HTR-8/SVneo (cell line): ENCODE data around the gene PROSER1.
"Not testable (repeated sequence)": the region's sequence is repeated elsewhere in the genome, so short reads cannot be mapped to it uniquely, and the experiment has no call there.

Experiments
- DNase-seq: peaks from one replicate; pipeline ENCODE4 v3.0.0; 2011; ENCODE audit warnings: low spot score, mixed read lengths; ENCODE audit not compliant: insufficient read length
- FAIRE-seq: peaks from 2 replicates; lab custom pipeline; 2011; peaks lifted over from hg19 to GRCh38; lab: Jason Lieb, UNC

PROSER1 gene

DNA sequence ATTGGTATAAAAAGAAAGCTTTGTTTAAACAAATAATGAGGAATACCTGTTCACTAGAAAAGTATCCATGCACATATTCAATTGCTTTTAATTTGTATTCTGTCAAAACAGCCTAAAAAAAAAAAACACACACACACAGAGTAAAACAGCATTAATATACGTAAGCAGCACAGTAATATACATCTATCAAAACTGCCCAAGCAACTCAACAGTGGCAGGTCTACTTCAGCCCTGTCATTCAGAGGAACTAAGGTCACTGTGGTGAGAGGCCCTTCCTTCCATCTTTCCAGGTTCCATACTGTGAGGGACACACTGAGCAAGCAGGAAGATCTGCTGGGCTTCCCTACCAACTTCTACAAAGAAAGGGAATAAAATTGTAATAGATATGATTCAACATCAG lies 3.8 kb downstream of the PROSER1 start:
- FAIRE-seq (no peak), DNase-seq (no peak)

DNA sequence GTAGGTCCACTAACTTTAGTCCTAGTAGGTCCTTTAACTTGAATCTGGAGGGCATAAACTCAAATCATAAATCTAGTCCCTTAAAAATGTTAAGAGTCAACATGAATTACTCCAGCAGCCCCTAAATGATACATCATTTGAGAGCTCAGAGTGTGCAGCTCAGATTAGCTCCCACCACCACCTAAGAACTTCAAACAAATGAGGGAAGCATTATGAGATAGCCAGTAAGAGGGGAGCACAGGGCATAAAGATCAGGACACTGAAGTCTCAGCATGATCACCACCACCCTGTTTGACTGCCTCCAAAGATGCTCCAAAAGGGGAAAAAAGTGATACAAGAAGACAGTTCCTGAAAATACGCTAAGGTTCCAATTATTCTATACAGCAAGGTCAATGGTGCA lies 5.7 kb downstream of the PROSER1 start:
- no peak for DNase-seq
- FAIRE-seq = no peak

DNA sequence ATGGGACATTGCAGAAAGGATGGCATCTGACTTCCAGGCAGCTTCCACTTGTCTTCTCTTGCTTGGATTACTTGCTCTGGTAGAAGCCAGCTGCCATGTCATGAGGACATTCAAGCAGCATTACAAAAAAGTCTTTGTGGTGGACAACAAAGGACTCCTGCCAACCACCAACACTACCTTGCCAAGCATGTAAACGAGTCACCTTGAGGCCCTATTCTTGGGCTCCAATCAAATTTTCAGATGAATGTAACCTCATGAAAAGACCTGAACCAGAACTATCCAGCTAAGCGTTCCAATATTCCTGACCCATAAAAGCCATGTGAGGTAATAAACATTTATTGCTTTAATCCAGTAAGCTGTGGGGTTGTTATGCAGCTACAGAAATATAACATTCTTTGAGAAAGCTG lies 12.5 kb downstream of the PROSER1 start:
- DNase-seq (no peak), FAIRE-seq (no peak)

DNA sequence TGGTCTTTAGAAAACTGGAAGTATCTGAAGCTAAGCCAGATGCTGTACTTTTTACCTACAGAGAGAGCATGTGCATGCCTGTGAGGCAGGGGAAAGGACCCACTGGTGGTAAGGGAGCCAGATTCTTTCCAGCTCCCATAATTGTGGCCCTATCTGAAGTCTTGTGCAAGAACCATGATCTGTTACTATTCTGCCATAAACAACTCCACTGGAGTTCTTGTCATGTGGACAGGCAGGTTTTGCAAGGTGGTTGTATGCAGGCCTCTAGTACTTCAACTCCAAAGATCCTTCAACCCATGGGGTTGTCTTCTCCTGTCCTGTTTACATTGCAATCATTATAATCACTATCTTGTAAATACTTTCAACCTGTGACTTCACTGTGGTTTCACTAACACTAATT lies 14.1 kb downstream of the PROSER1 start:
- FAIRE-seq = no peak
- DNase-seq = no peak

DNA sequence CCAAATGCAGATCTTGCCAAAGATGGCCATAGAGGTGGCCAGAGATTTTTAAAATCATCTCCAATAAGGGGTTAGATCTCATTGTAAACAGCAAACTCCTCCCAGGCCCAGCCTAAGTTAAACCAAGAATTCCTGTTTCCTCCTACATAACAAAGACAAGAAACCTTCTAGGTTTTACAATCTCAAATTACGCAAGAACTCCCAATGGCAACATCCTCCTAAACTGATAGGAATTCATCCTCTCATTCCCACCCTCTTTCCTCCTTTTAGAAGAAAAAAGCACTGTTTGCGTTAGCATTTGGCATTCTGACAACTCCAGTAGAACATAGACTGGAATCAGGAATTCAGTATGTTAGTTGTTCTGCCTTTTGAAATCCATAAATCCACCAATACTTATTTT lies 14.6 kb downstream of the PROSER1 start:
- DNase-seq (no peak), FAIRE-seq (no peak)

DNA sequence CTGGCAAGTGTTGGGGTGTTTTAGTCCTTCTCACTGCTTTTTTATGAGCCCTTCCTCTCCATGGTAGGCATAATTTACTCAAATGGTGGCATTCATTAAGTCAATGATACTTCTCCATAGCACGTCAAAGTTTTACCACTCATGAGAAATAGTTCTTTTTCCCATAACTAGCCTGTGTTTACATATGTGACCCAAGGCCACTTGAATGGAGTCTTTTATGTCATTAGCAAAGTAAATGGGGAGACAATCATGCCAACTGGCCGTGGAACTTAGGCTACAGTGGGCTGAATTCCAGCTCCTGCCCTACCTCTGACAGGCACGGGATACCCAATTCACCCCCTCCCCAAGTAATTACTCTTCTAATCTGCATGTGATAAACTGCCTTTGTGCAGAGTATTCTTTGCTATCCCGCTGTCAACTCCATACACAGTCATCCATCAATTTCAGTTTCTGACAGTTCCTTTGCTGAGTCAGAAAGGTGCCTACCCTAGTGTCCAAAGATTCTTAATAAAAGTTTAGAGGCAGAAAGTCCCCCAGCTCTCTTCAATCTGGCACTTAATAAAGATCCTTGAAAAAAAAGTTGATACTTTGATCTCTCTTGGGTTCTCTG lies 16.9 kb downstream of the PROSER1 start:
- FAIRE-seq = no peak
- DNase-seq = no peak

DNA sequence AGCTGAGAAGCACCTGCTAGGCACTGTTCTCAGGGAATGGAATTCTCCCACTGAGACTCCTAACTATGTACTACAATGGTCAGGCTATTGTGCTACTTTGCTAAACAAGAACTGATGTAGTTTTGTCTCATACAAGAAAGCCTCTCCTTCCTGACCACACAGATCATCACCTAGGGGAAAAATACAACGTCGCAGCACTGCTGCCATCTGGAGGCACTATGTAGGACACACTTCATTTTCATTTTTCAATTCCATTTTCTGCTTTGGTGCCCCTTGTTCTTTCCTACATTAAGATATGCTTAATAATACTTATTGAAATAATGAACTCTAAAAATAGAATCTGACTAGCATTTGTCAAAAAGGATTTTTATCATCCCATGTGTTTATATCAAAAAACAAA lies 21.1 kb downstream of the PROSER1 start:
- FAIRE-seq = no peak
- no peak for DNase-seq

DNA sequence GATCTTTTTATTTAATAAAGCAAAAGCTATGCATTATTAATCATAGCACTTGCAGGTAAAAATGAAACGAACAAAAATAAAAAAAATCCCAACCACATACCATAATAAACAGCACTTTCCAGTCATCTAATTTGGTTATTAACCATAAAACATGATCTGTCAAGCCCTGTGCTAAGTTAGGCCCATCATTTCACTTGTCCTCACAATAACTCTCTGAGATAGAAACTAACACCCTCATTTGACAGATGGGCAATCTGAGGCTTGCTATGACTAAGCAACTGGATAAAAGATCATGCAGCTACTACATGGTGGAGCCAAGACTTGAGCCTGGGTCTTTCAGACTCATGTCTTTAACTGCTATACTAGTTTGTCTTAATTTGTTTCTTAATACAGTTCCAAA lies 21.8 kb downstream of the PROSER1 start:
- no peak for DNase-seq
- FAIRE-seq = no peak

DNA sequence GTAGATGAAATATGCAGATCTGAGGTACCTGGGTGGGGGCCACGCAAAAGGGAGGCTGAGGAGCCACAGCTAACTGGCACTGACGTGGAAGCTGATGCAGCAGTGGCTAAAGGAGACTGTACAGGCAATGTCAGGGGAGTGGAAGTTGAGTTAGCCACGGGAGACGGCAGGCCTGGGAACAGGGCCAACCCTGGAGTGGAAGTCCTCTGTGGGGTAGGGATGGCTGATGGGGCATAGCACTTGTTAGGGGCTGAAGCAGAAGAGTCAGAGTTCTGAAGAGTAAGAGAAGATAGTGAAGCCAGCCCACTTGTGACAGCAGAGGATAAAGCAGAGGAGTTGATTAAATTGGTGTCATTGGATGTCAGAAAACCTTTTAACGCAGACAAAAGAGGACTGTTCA lies 24.4 kb downstream of the PROSER1 start:
- FAIRE-seq (no peak), DNase-seq (no peak)

DNA sequence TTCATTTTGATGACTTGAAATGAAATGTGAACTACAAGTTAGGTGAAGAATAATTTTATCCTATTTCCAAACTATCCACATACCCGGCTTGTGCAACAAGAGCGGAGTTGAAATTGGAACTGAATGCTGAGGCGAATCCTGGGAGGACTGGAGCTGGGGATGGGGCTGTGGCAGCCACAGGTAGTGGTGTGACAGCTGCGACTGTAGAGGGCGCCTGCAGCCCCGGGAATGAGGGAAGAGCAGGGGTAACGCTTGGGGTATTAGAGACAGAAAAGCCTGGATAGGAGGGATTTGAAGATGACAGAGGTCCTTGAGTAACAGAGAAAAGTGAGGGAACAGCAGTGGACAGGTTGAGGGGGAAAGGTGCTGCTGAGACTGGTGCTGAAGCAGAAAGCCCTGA lies 25.3 kb downstream of the PROSER1 start:
- no peak for DNase-seq
- FAIRE-seq = no peak

DNA sequence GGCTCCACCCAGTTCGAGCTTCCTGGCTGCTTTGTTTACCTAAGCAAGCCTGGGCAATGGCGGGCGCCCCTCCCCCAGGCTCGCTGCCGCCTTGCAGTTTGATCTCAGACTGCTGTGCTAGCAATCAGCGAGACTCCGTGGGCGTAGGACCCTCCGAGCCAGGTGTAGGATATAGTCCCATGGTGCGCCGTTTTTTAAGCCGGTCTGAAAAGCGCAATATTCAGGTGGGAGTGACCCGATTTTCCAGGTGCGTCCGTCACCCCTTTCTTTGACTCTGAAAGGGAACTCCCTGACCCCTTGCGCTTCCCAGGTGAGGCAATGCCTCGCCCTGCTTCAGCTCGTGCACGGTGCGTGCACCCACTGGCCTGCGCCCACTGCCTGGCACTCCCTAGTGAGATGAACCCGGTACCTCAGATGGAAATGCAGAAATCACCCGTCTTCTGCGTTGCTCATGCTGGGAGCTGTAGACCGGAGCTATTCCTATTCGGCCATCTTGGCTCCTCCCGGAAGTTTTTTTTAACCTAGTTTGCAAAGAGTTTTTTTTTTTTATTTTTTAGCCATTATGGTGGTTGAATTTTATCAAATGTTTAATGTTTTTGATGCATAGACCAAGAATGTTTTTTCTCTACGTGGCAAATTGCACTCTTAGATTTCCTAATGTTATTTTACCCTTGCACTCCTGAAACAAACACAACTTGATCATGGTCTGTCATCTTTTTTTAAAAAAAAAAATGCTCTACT lies 31.3 kb downstream of the PROSER1 start:
- FAIRE-seq, DNase-seq: not testable (repeated sequence)

DNA sequence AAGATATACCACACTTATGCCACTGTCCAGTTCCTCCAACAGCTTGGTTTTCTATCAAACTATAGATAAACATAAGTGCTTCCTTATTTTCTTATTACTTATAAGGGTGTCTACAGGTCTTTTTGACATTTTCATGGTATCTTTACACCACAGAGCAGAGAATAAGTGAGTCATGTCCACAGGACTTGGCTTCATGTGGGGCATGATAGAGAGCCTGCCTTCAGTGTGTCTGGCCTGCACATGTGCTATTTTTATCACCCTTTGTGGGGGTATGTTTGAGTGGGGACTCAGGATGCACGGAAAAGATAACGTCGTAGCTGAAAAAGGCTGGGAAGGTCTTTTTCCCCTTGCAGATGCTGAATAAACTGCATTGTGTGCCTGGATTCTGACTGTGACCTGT lies 39.1 kb downstream of the PROSER1 start:
- FAIRE-seq (no peak), DNase-seq (no peak)

DNA sequence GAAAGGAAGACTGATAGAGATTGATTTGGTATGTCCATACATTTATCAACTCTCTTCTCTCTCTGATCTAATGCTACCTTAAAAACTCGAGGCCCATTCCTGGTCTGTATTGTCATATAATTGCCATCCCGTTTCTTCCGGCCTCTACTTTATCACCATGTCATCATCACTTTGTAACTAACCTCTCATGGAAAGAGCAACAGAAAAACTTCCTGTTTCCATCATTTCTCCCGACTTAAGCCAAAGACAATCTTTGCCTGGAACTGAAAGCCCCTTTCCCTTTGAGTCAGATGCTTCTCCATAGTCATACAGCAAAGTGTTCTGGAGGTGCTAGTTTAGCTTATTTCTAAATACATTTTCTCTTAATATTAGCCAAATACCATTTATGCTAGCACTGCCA lies 44.5 kb downstream of the PROSER1 start:
- no peak for FAIRE-seq
- no peak for DNase-seq

DNA sequence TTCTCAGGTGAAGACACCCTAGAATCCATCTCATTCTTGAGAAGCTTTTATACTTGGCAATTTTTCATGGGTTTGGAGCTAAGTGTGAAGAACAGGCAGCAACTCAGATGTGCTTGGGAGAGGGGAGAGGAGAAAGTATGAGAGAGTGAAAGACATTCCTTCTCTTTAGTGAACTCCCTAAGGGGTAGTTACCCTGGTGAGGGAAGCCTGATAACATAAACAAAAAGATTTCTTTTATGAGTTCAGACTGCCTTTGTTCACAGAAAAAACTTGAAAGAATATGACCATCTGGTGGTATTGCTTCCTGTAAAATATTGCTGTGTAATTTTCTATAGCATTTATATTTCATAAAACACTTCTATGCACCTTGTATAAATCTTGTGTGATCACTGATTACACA lies 47.2 kb downstream of the PROSER1 start, which contains the start of gene STOML3:
TSS of gene STOML3 (minus strand) at position 139 of the 400 bp plus-strand sequence. CDS start at position 29, 110 bp downstream.
- DNase-seq (no peak), FAIRE-seq (no peak)

DNA sequence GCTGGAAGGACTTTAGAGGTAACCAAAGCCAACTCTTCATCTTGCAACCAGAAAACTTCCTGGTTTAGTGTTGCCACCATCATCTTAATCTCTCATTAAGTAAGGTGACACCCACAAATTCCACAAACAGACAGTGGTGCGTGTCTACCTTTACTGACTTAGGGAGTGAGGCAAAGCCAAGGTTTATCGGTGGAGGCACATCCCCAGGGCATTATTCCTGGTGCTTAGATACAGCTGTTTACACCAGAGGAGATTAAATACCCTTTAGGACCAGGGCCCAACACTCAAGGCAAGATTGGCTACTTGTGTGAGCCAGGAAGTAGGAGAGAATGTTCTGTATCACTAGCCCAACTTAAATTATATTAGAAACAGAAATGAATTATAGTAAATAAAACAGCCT lies 56.8 kb downstream of the PROSER1 start:
- DNase-seq = no peak
- no peak for FAIRE-seq

DNA sequence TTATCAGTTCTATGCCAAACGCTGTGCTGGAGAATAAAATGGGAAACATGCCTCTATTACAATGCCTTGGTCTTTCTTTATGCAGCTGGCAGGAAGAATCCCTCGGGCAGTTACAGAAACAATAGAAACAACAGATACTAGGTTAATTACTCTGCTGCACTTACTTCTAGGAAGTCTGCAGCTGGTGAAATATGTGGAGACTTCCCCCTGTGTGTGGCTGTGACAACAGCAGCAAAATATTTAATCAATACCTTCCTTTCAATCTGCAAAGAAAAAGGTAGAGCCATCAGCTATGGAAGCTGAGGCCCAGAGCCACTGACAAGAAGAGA lies 57.2 kb downstream of the PROSER1 start:
- FAIRE-seq = no peak
- no peak for DNase-seq

DNA sequence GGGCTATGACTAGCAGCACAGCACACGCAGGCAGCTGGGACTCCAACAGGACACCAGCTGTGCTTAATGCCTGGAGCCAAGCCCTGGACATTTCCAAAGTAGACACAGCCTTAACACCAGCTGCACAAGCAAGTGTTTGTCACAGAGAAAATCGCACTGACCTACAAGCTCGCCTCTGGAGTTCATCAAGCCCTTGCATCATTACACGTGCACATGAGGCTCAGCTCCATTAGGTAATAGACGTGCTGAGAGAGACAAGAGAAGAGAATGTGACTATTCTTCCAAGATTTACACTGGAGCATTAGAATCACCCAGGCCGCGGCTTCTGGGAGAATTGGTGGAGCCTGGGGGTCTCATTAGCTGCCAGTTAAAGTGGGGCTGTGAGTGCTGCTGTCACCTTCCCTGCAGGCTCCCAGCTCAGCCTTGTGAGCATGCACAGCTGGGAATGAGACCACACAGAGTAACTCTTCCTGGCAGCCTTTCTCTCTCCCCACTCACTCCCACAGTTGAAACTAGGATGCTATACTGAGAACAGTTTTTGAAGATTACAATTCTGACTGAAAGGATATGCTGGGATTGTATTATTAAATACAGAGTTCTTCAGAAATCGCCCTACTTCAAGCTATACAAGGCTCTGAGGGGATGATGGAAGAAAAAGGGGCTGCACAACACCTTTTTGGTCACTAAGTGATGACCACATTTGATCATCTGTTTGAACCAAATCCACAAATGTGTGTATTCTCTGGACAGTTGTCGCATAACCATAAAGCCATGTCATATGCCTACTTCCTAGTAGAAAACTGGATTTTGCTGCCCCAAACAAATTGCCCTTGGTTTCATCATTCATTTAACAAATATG lies 57.8 kb downstream of the PROSER1 start:
- FAIRE-seq (no peak), DNase-seq (no peak)

DNA sequence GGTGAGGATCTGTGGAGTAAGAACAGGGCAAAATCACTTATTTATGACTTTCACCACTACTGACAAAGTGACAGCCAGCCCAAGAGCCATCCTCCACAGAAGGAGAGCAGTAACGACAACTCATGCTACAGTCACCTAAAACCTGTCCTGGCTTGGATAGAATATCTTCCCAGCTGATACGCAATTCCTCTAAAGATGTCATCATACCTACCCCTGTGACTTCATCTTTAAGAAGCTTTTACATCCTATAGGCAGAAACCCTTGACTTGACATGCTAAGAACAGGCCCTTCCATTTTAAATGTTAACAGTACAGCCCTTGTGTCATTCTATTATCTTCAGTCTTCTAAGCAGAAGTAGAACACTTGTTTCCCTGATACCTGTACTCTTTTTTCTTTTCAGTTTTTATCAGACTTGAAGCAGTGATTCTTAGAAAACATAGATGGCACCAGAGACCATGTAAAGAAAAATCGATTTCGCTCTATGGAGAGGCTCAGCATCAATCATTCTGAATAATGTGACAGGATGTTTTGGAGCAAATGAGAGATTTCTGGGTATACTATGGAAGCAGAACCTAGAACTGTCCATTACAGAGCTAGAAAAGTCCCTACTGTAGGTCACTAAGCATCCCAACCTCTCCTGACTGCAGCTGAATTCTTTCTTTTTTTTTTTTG lies 67.4 kb downstream of the PROSER1 start:
- FAIRE-seq = no peak
- DNase-seq = no peak

DNA sequence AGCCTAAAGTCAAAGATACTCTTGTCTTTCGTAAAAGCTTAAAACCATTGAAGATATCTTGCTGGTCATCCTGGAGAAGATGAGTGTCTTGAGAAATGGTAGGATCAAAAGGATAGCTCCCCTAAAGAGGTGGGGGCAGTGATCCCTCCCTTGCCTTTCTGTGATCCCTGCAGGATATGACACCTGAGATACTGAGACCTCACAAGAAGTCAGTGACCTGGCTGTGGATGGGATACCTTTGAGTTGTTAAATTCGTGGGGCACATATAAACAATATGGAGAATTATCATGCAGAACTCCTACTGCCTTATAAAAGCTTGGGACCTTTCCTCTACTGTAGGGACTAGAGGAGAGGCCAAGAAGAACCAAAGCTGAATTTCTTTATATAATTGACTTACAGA lies 68.7 kb downstream of the PROSER1 start:
- FAIRE-seq (no peak), DNase-seq (no peak)

DNA sequence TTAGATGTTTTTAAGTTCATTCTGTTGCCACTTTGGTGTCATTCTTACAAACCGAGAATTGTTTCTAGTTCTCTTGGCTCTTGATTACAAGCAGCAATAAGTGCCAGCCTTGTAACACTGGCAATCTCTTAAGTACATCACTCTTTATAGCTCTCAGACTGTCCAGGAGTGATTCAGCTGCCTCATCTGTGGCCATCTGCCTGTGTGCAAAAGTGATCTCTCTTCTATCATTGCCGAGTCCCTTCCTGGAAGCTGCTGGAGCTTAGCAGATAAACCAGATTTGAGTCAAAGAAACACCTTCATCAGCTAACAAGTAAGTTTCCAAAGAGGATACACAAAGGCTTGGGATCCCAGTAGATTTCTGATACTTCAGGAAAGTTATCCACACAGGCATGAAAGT lies 70.4 kb downstream of the PROSER1 start:
- FAIRE-seq = no peak
- no peak for DNase-seq

DNA sequence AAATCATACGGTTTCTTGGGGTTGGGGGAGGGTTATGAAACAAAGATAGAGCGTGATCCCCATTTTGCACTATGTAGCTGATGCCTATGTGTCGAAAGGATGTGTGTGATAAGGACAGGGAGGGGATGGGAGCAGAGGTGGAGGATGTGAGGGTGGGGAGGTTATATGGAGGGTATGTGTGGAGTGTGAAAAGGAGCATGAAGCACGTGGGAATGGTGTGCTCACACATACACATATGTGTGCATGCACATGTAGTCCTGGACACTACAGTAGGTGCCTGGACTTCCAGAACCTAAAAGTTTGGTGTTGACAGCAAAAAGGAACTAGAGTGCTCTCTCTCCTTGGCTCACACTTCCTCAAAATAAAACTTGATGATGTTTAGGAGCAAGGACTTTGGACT lies 72.6 kb downstream of the PROSER1 start:
- DNase-seq (no peak), FAIRE-seq (no peak)
